ENCODE measurements around the gene CREBRF.
"Not testable (repeated sequence)": the region's sequence is repeated elsewhere in the genome, so short reads cannot be mapped to it uniquely, and the experiment has no call there.

DNA sequence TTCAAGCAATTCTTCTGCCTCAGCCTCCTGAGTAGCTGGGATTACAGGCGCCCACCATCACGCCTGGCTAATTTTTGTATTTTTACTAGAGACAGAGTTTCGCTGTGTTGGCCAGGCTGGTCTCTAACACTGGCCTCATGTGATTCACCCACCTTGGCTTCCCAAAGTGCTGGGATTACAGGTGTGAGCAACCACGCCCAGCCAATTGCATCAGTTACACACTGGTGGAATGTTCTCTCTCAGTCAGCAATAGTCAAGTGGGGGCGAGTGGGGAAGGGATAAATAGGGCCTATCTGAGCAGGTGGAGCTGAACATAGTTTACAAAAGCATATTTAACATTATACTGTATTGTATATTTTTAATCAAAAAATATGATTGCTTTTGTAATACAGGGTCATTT lies 98.5 kb downstream of the CREBRF start:
- not testable (repeated sequence) for TF ChIP-seq FOXK2 (IDR thresholded peaks at IDR 0.05); ARNT (IDR thresholded peaks at IDR 0.05); ELF4 (IDR thresholded peaks at IDR 0.05); FOXM1 (IDR thresholded peaks at IDR 0.05; ENCODE audit: borderline replicate concordance); FOXA1 (IDR thresholded peaks at IDR 0.05); SP1 (IDR thresholded peaks at IDR 0.05)
- TF ChIP-seq, protein P1, sequence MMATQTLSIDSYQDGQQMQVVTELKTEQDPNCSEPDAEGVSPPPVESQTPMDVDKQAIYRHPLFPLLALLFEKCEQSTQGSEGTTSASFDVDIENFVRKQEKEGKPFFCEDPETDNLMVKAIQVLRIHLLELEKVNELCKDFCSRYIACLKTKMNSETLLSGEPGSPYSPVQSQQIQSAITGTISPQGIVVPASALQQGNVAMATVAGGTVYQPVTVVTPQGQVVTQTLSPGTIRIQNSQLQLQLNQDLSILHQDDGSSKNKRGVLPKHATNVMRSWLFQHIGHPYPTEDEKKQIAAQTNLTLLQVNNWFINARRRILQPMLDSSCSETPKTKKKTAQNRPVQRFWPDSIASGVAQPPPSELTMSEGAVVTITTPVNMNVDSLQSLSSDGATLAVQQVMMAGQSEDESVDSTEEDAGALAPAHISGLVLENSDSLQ (IDR thresholded peaks at IDR 0.05), result not testable (repeated sequence)

Measured in HEK293T (cell line).